DOHH2 (cell line): ENCODE data around the gene SMYD1.
"Not testable (repeated sequence)": the region's sequence is repeated elsewhere in the genome, so short reads cannot be mapped to it uniquely, and the experiment has no call there.

Experiments used
- H3F3A ChIP-seq: fragments of 200-600 bp; sonication (generic), shearing (Covaris generic); 2 replicates; pipeline ENCODE4 v1.6.0; 2016; ENCODE audit warnings: antibody characterized with exemption, mild to moderate bottlenecking; ENCODE audit not compliant: control insufficient read depth, insufficient read depth
- H3K27ac ChIP-seq: fragments of 200-600 bp; sonication (generic); 2 replicates; pipeline ENCODE4 v1.5.1; 2014; ENCODE audit warnings: low read depth, mild to moderate bottlenecking, low read length, moderate library complexity
- H3K27me3 ChIP-seq: fragments of 200-600 bp; sonication (generic); 2 replicates; pipeline ENCODE4 v1.6.1; 2014; ENCODE audit warnings: mild to moderate bottlenecking, low read length, mixed read lengths; ENCODE audit not compliant: control insufficient read depth
- H3K36me3 ChIP-seq: fragments of 200-600 bp; sonication (generic); 2 replicates; pipeline ENCODE4 v1.6.1; 2014; ENCODE audit warnings: mild to moderate bottlenecking, low read length, moderate library complexity, mixed read lengths; ENCODE audit not compliant: control insufficient read depth
- H3K4me1 ChIP-seq: fragments of 200-600 bp; sonication (generic); 2 replicates; pipeline ENCODE4 v1.6.1; 2014; ENCODE audit warnings: mild to moderate bottlenecking, low read length, mixed read lengths; ENCODE audit not compliant: control insufficient read depth
- H3K4me2 ChIP-seq: fragments of 200-600 bp; sonication (generic); 2 replicates; pipeline ENCODE4 v1.6.0; 2014; ENCODE audit warnings: mild to moderate bottlenecking, low read length, moderate library complexity
- H3K4me3 ChIP-seq: fragments of 200-600 bp; sonication (generic); 2 replicates; pipeline ENCODE4 v1.5.1; 2014; ENCODE audit warnings: mild to moderate bottlenecking, low read length, mixed read lengths
- H3K79me2 ChIP-seq: fragments of 200-600 bp; sonication (generic); 2 replicates; pipeline ENCODE4 v1.6.1; 2014; ENCODE audit warnings: mild to moderate bottlenecking, low read length, mixed read lengths; ENCODE audit not compliant: control insufficient read depth
- H3K9me2 ChIP-seq: fragments of 200-600 bp; sonication (generic); replicated peaks from 2 replicates; pipeline ENCODE4 v1.6.1; 2014; ENCODE audit warnings: mild to moderate bottlenecking, low read length, mixed read lengths; ENCODE audit not compliant: control insufficient read depth
- H3K9me3 ChIP-seq: fragments of 200-600 bp; sonication (generic); 2 replicates; pipeline ENCODE4 v1.6.1; 2014; ENCODE audit warnings: antibody characterized with exemption, low read length, mixed read lengths; ENCODE audit not compliant: control insufficient read depth, insufficient read depth
- H4K20me1 ChIP-seq: fragments of 200-600 bp; sonication (generic); 2 replicates; pipeline ENCODE4 v1.6.0; 2014; ENCODE audit warnings: low read depth, mild to moderate bottlenecking, antibody characterized with exemption, low read length, moderate library complexity; ENCODE audit not compliant: control insufficient read depth, insufficient read depth
- CTCF ChIP-seq: fragments of 200-600 bp; sonication (generic); IDR thresholded peaks from one replicate; pipeline ENCODE4 v1.5.1; 2014; ENCODE audit warnings: antibody characterized with exemption, mild to moderate bottlenecking, low read depth, low read length; ENCODE audit not compliant: poor library complexity, severe bottlenecking
- EZH2phosphoT487 ChIP-seq: fragments of 200-600 bp; sonication (generic); IDR thresholded peaks from 2 replicates; pipeline ENCODE4 v1.6.1; 2017; ENCODE audit warnings: borderline replicate concordance, mild to moderate bottlenecking, antibody characterized with exemption, low read length, moderate library complexity, mixed read lengths

The SMYD1 gene

GRCh38 chr2:88036606-88037005, 31.0 kb upstream of the SMYD1 start:
- no peaks in the 10 kb centered on the region for H3K27me3 ChIP-seq
- no peaks in the 10 kb centered on the region for H3K9me2 ChIP-seq
- H3K27ac ChIP-seq: no peak overlapping the region
- H3K36me3 ChIP-seq: peaks cover 48% of the 10 kb centered on the region
- H3K9me3 ChIP-seq: no peaks in the 10 kb centered on the region
- peaks cover 5% of the 10 kb centered on the region; the same call in 1 of the 2 replicates for H3F3A ChIP-seq
- TF ChIP-seq CTCF (no peak), EZH2phosphoT487 (no peak)
- no peaks in the 10 kb centered on the region for H4K20me1 ChIP-seq
- H3K4me3 ChIP-seq: no peak overlapping the region
- no peak overlapping the region for H3K4me2 ChIP-seq
- H3K4me1 ChIP-seq: peaks cover 9% of the 10 kb centered on the region
- peaks cover 2% of the 10 kb centered on the region; the same call in 1 of the 2 replicates for H3K79me2 ChIP-seq

GRCh38 chr2:88038263-88039105, 29.1 kb upstream of the SMYD1 start:
- Histone ChIP-seq H3K4me3 (no peak overlapping the region), H3K4me2 (no peak overlapping the region), H3K27ac (no peak overlapping the region), H3K27me3 (no peaks in the 10 kb centered on the region), H3K9me2 (no peaks in the 10 kb centered on the region), H3F3A (peaks cover 8% of the 10 kb centered on the region; the same call in 1 of the 2 replicates), H3K79me2 (peaks cover 5% of the 10 kb centered on the region), H3K36me3 (peaks cover 38% of the 10 kb centered on the region), H3K9me3 (no peaks in the 10 kb centered on the region), H4K20me1 (no peaks in the 10 kb centered on the region), H3K4me1 (peaks cover 9% of the 10 kb centered on the region)
- TF ChIP-seq CTCF (no peak), EZH2phosphoT487 (no peak)

- no peak overlapping the region for H3K4me3 ChIP-seq
- H4K20me1 ChIP-seq: no peaks in the 10 kb centered on the region
- H3K4me1 ChIP-seq: 0 out of 2 replicates have a peak, but pooled peaks cover under 1% of the 10 kb centered on the region
- no peak for TF ChIP-seq CTCF
- TF ChIP-seq EZH2phosphoT487: no peak
- no peaks in the 10 kb centered on the region for H3K9me3 ChIP-seq
- peaks cover 12% of the 10 kb centered on the region for H3K36me3 ChIP-seq
- H3K27ac ChIP-seq: no peak overlapping the region
- peaks cover 18% of the 10 kb centered on the region for H3K79me2 ChIP-seq
- H3K9me2 ChIP-seq: no peaks in the 10 kb centered on the region
- H3K27me3 ChIP-seq: no peaks in the 10 kb centered on the region
- peaks cover 8% of the 10 kb centered on the region; the same call in 1 of the 2 replicates for H3F3A ChIP-seq
- no peak overlapping the region for H3K4me2 ChIP-seq
Observed at GRCh38 chr2:88042476-88042875, 25.1 kb upstream of the SMYD1 start.

GRCh38 chr2:88045561-88045960, 22.1 kb upstream of the SMYD1 start:
- H3K9me3 ChIP-seq, H3F3A ChIP-seq, H3K27ac ChIP-seq, H3K4me2 ChIP-seq, H3K9me2 ChIP-seq, H3K27me3 ChIP-seq, H3K4me1 ChIP-seq, H4K20me1 ChIP-seq, H3K4me3 ChIP-seq: not testable (repeated sequence)
- H3K79me2 ChIP-seq: peaks cover 27% of the 10 kb centered on the region
- peaks cover 22% of the 10 kb centered on the region for H3K36me3 ChIP-seq
